Keratinocyte (primary cell): ENCODE measurements around the gene GLA. TPM values are rescaled to one million over a fixed set of nuclear protein-coding genes. Genes with fewer than 3 reads are reported as not detected.

Source experiments
- DNase-seq: peaks from one replicate; pipeline ENCODE4 v3.0.0-alpha.2; 2011; ENCODE audit warnings: low read depth, missing footprints, low spot score
- FAIRE-seq: peaks from 2 replicates; lab custom pipeline; 2011; peaks lifted over from hg19 to GRCh38; lab: Jason Lieb, UNC
- H2AFZ ChIP-seq: 2 replicates; pipeline ENCODE4 v1.6.0; 2012; ENCODE audit warnings: low read length, control low read depth, inconsistent platforms; ENCODE audit not compliant: control insufficient read depth
- H3K27ac ChIP-seq: 2 replicates; pipeline ENCODE4 v1.5.1; 2011; ENCODE audit warnings: low read length; ENCODE audit not compliant: control insufficient read depth, insufficient read depth
- H3K27me3 ChIP-seq: 3 replicates; pipeline ENCODE4 v1.6.0; 2011; ENCODE audit warnings: low read length; ENCODE audit not compliant: control insufficient read depth, insufficient read depth; ENCODE audit errors: extremely low read depth
- H3K36me3 ChIP-seq, 2 experiments: 2 replicates in 1 of 2; 3 replicates in 1 of 2; pipeline ENCODE4 v1.5.1; 2011; ENCODE audit warnings: low read length in 2 of 2, mild to moderate bottlenecking in 1 of 2; ENCODE audit not compliant: control insufficient read depth in 2 of 2, insufficient read depth in 2 of 2; ENCODE audit errors: extremely low read depth in 1 of 2
- H3K4me1 ChIP-seq: 3 replicates; pipeline ENCODE4 v1.5.1; 2011; ENCODE audit warnings: low read length; ENCODE audit not compliant: control insufficient read depth, insufficient read depth; ENCODE audit errors: extremely low read depth
- H3K4me2 ChIP-seq: 3 replicates; pipeline ENCODE4 v1.6.0; 2011; ENCODE audit warnings: low read depth, low read length; ENCODE audit not compliant: control insufficient read depth, insufficient read depth; ENCODE audit errors: extremely low read depth
- H3K4me3 ChIP-seq, 3 experiments: fragments of 200-600 bp in 1 of 3; sonication (generic) in 1 of 3; 2 replicates in 2 of 3; 3 replicates in 1 of 3; pipeline ENCODE4 v1.5.1; 2011 to 2016; ENCODE audit warnings: low read length in 3 of 3, mild to moderate bottlenecking in 3 of 3, control low read depth in 2 of 3, inconsistent platforms in 1 of 3, low read depth in 1 of 3, mixed read lengths in 1 of 3, mixed run types in 1 of 3, moderate library complexity in 1 of 3; ENCODE audit not compliant: control insufficient read depth in 2 of 3, insufficient read depth in 2 of 3; ENCODE audit errors: extremely low read depth in 1 of 3
- H3K79me2 ChIP-seq: 2 replicates; pipeline ENCODE4 v1.6.0; 2012; ENCODE audit warnings: low read length; ENCODE audit not compliant: control insufficient read depth, insufficient read depth
- H3K9ac ChIP-seq: 3 replicates; pipeline ENCODE4 v1.6.0; 2011; ENCODE audit warnings: low read length; ENCODE audit not compliant: control insufficient read depth, insufficient read depth; ENCODE audit errors: extremely low read depth
- H3K9me1 ChIP-seq: 3 replicates; pipeline ENCODE4 v1.6.0; 2011; ENCODE audit warnings: low read length; ENCODE audit not compliant: control insufficient read depth, insufficient read depth; ENCODE audit errors: extremely low read depth
- H3K9me3 ChIP-seq: 2 replicates; pipeline ENCODE4 v1.5.1; 2012; ENCODE audit warnings: low read depth, low read length; ENCODE audit not compliant: control insufficient read depth
- H4K20me1 ChIP-seq: 3 replicates; pipeline ENCODE4 v1.6.0; 2011; ENCODE audit warnings: low read length; ENCODE audit not compliant: control insufficient read depth, insufficient read depth; ENCODE audit errors: extremely low read depth
- EZH2 ChIP-seq: IDR thresholded peaks from one replicate; pipeline ENCODE4 v1.6.1; 2012; ENCODE audit warnings: inconsistent platforms, mild to moderate bottlenecking, low read length, moderate library complexity
- dilution Hi-C: fragments of 300-500 bp; cut with MboI; formaldehyde crosslinking; loops from one replicate; pipeline ENCODE4 v1.7.0; 2020; ENCODE audit warnings: low sequenced_read_pairs; ENCODE audit not compliant: extremely low pct_ligation_motif_present
- polyA plus RNA-seq, 5 experiments: library from polyadenylated mRNA; depleted of rRNA in 3 of 5; stranded (reverse) in 3 of 5; stranded (forward) in 1 of 5; unstranded in 1 of 5; fragments of >200 nt; gene quantifications; 1 replicate in 1 of 5; 2 replicates in 3 of 5; 3 replicates in 1 of 5; pipeline versions ENCODE4 v1.2.1 to v1.2.3, GENCODE V29; 2011 to 2012; ENCODE audit warnings: missing spikeins in 2 of 5, low read depth in 1 of 5, low replicate concordance in 1 of 5
- TF ChIP-seq, protein P1 (sequence below), 3 experiments: IDR thresholded peaks in 1 of 3; conservative IDR thresholded peaks in 1 of 3; optimal IDR thresholded peaks in 1 of 3; 2 replicates in 2 of 3; 3 replicates in 1 of 3; pipeline versions ENCODE3 to v1.5.1; 2011; ENCODE audit warnings: low read length in 3 of 3, mild to moderate bottlenecking in 3 of 3, moderate library complexity in 2 of 3, control low read depth in 1 of 3, inconsistent platforms in 1 of 3; ENCODE audit not compliant: insufficient read depth in 2 of 3; ENCODE audit errors: extremely low read depth in 1 of 3

The GLA gene
- polyA plus RNA-seq, 1 donor (not counting 4 experiments of a cell fraction or from before 2014, with no cell fraction given) = 62.1 TPM

DNA sequence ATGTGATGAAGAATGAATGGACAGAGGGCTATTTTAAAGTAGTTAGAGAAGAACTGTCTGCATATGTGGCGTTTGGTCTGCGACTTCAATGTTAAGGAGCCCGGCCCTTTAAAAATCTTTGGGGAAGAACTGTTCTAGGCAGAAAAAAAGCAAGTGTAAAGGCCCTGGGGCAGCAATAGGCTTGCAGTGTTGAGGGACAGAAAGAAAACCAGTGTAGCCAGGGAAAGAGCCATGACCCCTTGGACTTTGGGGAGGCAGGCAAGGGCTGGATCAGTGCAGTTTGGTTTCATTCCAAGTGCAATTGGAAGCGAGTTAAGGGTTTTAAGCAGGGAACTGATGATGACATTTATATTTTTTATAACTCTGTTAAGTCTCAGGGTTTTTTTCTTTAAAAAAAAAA lies 7.9 kb downstream of the GLA start:
- Histone ChIP-seq H3K4me3 (no peak overlapping the region), H4K20me1 (no peaks in the 10 kb centered on the region), H3K4me1 (no peaks in the 10 kb centered on the region), H3K27me3 (no peaks in the 10 kb centered on the region), H3K4me2 (no peak overlapping the region), H3K36me3 (no peaks in the 10 kb centered on the region), H2AFZ (no peak overlapping the region), H3K9me3 (no peaks in the 10 kb centered on the region), H3K9me1 (no peaks in the 10 kb centered on the region), H3K79me2 (peaks cover 3% of the 10 kb centered on the region), H3K27ac (no peak overlapping the region), H3K9ac (no peak overlapping the region)
- DNase-seq = no peak
- FAIRE-seq = no peak
- TF ChIP-seq, protein P1, sequence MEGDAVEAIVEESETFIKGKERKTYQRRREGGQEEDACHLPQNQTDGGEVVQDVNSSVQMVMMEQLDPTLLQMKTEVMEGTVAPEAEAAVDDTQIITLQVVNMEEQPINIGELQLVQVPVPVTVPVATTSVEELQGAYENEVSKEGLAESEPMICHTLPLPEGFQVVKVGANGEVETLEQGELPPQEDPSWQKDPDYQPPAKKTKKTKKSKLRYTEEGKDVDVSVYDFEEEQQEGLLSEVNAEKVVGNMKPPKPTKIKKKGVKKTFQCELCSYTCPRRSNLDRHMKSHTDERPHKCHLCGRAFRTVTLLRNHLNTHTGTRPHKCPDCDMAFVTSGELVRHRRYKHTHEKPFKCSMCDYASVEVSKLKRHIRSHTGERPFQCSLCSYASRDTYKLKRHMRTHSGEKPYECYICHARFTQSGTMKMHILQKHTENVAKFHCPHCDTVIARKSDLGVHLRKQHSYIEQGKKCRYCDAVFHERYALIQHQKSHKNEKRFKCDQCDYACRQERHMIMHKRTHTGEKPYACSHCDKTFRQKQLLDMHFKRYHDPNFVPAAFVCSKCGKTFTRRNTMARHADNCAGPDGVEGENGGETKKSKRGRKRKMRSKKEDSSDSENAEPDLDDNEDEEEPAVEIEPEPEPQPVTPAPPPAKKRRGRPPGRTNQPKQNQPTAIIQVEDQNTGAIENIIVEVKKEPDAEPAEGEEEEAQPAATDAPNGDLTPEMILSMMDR (optimal IDR thresholded peaks at IDR 0.05 in 1 of 3, IDR thresholded peaks at IDR 0.05 in 1 of 3, conservative IDR thresholded peaks at IDR 0.05 in 1 of 3; ENCODE audit: extremely low read depth in 1 of 3, insufficient read depth in 2 of 3, low read length in 3 of 3) = no peak
- TF ChIP-seq EZH2 = no peak
- dilution Hi-C loops = no loop called here

DNA sequence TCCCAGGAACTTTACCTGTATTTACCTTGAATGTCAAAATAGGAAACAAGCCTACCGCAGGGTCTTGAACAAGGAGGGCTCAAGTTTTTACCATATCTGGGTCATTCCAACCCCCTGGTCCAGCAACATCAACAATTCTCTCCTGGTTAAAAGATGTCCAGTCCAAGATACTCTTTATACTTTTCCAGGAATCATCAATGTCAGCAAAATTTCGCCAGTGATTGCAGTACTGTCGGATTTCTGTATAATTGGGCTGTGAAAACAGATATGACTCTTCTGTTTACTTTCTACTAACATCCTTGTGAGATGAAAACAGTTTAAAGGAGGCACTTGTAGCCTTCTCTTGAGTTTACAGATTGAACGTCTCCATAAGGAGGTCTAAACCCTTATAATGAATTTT lies 9.0 kb downstream of the GLA start:
- dilution Hi-C loops = no loop called here
- no peaks in the 10 kb centered on the region for H3K79me2 ChIP-seq
- H3K27me3 ChIP-seq = no peaks in the 10 kb centered on the region
- H3K9ac ChIP-seq = no peak overlapping the region
- no peak for DNase-seq
- no peak for TF ChIP-seq EZH2
- TF ChIP-seq, protein P1 (optimal IDR thresholded peaks at IDR 0.05 in 1 of 3, IDR thresholded peaks at IDR 0.05 in 1 of 3, conservative IDR thresholded peaks at IDR 0.05 in 1 of 3; ENCODE audit: extremely low read depth in 1 of 3, insufficient read depth in 2 of 3, low read length in 3 of 3) = no peak
- no peaks in the 10 kb centered on the region for H3K4me1 ChIP-seq
- H3K27ac ChIP-seq = no peak overlapping the region
- H3K9me1 ChIP-seq = no peaks in the 10 kb centered on the region
- no peak overlapping the region for H3K4me3 ChIP-seq
- no peak overlapping the region for H2AFZ ChIP-seq
- no peaks in the 10 kb centered on the region for H3K9me3 ChIP-seq
- FAIRE-seq = no peak
- no peaks in the 10 kb centered on the region for H3K36me3 ChIP-seq
- H3K4me2 ChIP-seq = no peak overlapping the region
- no peaks in the 10 kb centered on the region for H4K20me1 ChIP-seq
